H9 (cell line): ENCODE results near the gene FAM171A1. TPM values are rescaled to one million over a fixed set of nuclear protein-coding genes. Genes with fewer than 3 reads are reported as not detected.

Experiments used
- DNase-seq: peaks from one replicate; pipeline ENCODE4 v3.0.0-alpha.2; 2017
- H2AFZ ChIP-seq: one replicate; pipeline ENCODE4 v1.6.1; 2013; ENCODE audit warnings: mild to moderate bottlenecking, low read length, control low read depth, moderate library complexity
- H2AK5ac ChIP-seq: 2 replicates; pipeline ENCODE4 v1.6.1; 2013; ENCODE audit warnings: low read length, control low read depth, mixed read lengths; ENCODE audit not compliant: insufficient read length
- H2BK120ac ChIP-seq: one replicate; pipeline ENCODE4 v1.6.1; 2013; ENCODE audit warnings: low read depth, mild to moderate bottlenecking, low read length, control low read depth, inconsistent platforms; ENCODE audit not compliant: poor library complexity, severe bottlenecking
- H2BK12ac ChIP-seq: 2 replicates; pipeline ENCODE4 v1.6.1; 2013; ENCODE audit warnings: low read length, control low read depth, mixed read lengths, low read depth; ENCODE audit not compliant: insufficient read length
- H2BK15ac ChIP-seq: 2 replicates; pipeline ENCODE4 v1.6.1; 2013; ENCODE audit warnings: low read depth, low read length, control low read depth
- H2BK20ac ChIP-seq: one replicate; pipeline ENCODE4 v1.6.1; 2013; ENCODE audit warnings: low read depth, mild to moderate bottlenecking, low read length, control low read depth, inconsistent platforms; ENCODE audit not compliant: poor library complexity, severe bottlenecking
- H2BK5ac ChIP-seq: 2 replicates; pipeline ENCODE4 v1.6.1; 2013; ENCODE audit warnings: low read length, control low read depth, mixed read lengths; ENCODE audit not compliant: insufficient read length
- H3K14ac ChIP-seq: 2 replicates; pipeline ENCODE4 v1.6.1; 2013; ENCODE audit warnings: low read length, control low read depth; ENCODE audit not compliant: insufficient read depth
- H3K18ac ChIP-seq: 2 replicates; pipeline ENCODE4 v1.6.1; 2013; ENCODE audit warnings: low read depth, mild to moderate bottlenecking, mixed read lengths, low read length, control low read depth; ENCODE audit not compliant: insufficient read length
- H3K23ac ChIP-seq: 2 replicates; pipeline ENCODE4 v1.6.1; 2013; ENCODE audit warnings: low read length, control low read depth, mixed read lengths, low read depth; ENCODE audit not compliant: insufficient read length
- H3K23me2 ChIP-seq: 2 replicates; pipeline ENCODE4 v1.6.1; 2013; ENCODE audit warnings: low read depth, mild to moderate bottlenecking, mixed read lengths, low read length, control low read depth; ENCODE audit not compliant: insufficient read length, poor library complexity, severe bottlenecking
- H3K27ac ChIP-seq: 2 replicates; pipeline ENCODE4 v1.5.1; 2013; ENCODE audit warnings: low read length, control low read depth, mixed read lengths, low read depth; ENCODE audit not compliant: insufficient read length
- H3K27me3 ChIP-seq: 2 replicates; pipeline ENCODE4 v1.6.1; 2013; ENCODE audit warnings: low read length, control low read depth, inconsistent platforms; ENCODE audit not compliant: insufficient read depth
- H3K4ac ChIP-seq: 2 replicates; pipeline ENCODE4 v1.6.1; 2013; ENCODE audit warnings: low read depth, mild to moderate bottlenecking, control low read depth, inconsistent platforms, low read length, moderate library complexity
- H3K4me1 ChIP-seq: 2 replicates; pipeline ENCODE4 v1.6.1; 2013; ENCODE audit warnings: low read length, control low read depth, inconsistent platforms; ENCODE audit not compliant: insufficient read depth
- H3K4me2 ChIP-seq: 2 replicates; pipeline ENCODE4 v1.6.1; 2013; ENCODE audit warnings: low read length, control low read depth, mixed read lengths; ENCODE audit not compliant: insufficient read length, insufficient read depth
- H3K56ac ChIP-seq: 2 replicates; pipeline ENCODE4 v1.6.1; 2013; ENCODE audit warnings: low read depth, mild to moderate bottlenecking, mixed read lengths, low read length, control low read depth; ENCODE audit not compliant: insufficient read length
- H3K79me1 ChIP-seq: 2 replicates; pipeline ENCODE4 v1.6.1; 2013; ENCODE audit warnings: low read depth, mild to moderate bottlenecking, moderate library complexity, low read length, control low read depth, inconsistent platforms; ENCODE audit not compliant: insufficient read depth, poor library complexity, severe bottlenecking
- H3K79me2 ChIP-seq: 2 replicates; pipeline ENCODE4 v1.6.1; 2013; ENCODE audit warnings: low read length, control low read depth, inconsistent platforms; ENCODE audit not compliant: insufficient read depth
- H3K9ac ChIP-seq: 2 replicates; pipeline ENCODE4 v1.6.1; 2013; ENCODE audit warnings: low read length, control low read depth, mixed read lengths; ENCODE audit not compliant: insufficient read length; ENCODE audit errors: extremely low read depth
- H3K9me3 ChIP-seq: one replicate; pipeline ENCODE4 v1.6.1; 2013; ENCODE audit warnings: low read depth, low read length, inconsistent platforms; ENCODE audit not compliant: control insufficient read depth
- H3T11ph ChIP-seq: one replicate; pipeline ENCODE4 v1.6.1; 2013; ENCODE audit warnings: mild to moderate bottlenecking, low read length, control low read depth, inconsistent platforms
- H4K20me1 ChIP-seq: one replicate; pipeline ENCODE4 v1.6.1; 2013; ENCODE audit not compliant: control insufficient read depth, insufficient read length, insufficient read depth
- H4K5ac ChIP-seq: 2 replicates; pipeline ENCODE4 v1.6.1; 2013; ENCODE audit warnings: low read depth, mild to moderate bottlenecking, mixed read lengths, low read length, control low read depth; ENCODE audit not compliant: insufficient read length
- H4K8ac ChIP-seq: replicated peaks from 2 replicates; pipeline ENCODE4 v1.6.1; 2013; ENCODE audit warnings: low read length, control low read depth, mixed read lengths, low read depth; ENCODE audit not compliant: insufficient read length
- H4K91ac ChIP-seq: 2 replicates; pipeline ENCODE4 v1.6.1; 2013; ENCODE audit warnings: low read depth, mild to moderate bottlenecking, moderate library complexity, mixed read lengths, low read length, control low read depth; ENCODE audit not compliant: insufficient read length
- H3K27ac Mint-ChIP-seq, 3 experiments: 2 replicates in 2 of 3; 3 replicates in 1 of 3; pipeline ENCODE4 v1.8.0; 2020 to 2021; ENCODE audit warnings: mixed read lengths in 3 of 3, mild to moderate bottlenecking in 1 of 3, moderate library complexity in 1 of 3
- H3K27me3 Mint-ChIP-seq: 2 replicates; pipeline ENCODE4 v1.8.0; 2021; ENCODE audit warnings: low read depth, mild to moderate bottlenecking, moderate library complexity, mixed read lengths
- H3K36me3 Mint-ChIP-seq, 3 experiments: 2 replicates in 2 of 3; 3 replicates in 1 of 3; pipeline ENCODE4 v1.8.0; 2020 to 2021; ENCODE audit warnings: low read depth in 3 of 3, mixed read lengths in 3 of 3; ENCODE audit not compliant: insufficient read depth in 1 of 3
- H3K4me1 Mint-ChIP-seq, 2 experiments: 2 replicates each; pipeline ENCODE4 v1.8.0; 2020; ENCODE audit warnings: mixed read lengths in 2 of 2
- H3K4me3 Mint-ChIP-seq, 2 experiments: 2 replicates in 1 of 2; 3 replicates in 1 of 2; pipeline ENCODE4 v1.8.0; 2020 to 2021; ENCODE audit warnings: mild to moderate bottlenecking in 2 of 2, mixed read lengths in 2 of 2, moderate library complexity in 1 of 2
- H3K9me3 Mint-ChIP-seq, 2 experiments: 2 replicates in 1 of 2; 3 replicates in 1 of 2; pipeline ENCODE4 v1.8.0; 2020; ENCODE audit warnings: mild to moderate bottlenecking in 2 of 2, mixed read lengths in 2 of 2, moderate library complexity in 1 of 2
- CTCF ChIP-seq: fragments of 200-600 bp; sonication (generic); conservative IDR thresholded peaks from 3 replicates; pipeline ENCODE4 v1.8.0; 2021; ENCODE audit warnings: antibody characterized with exemption, mild to moderate bottlenecking
- WGBS: extraction: QIAGEN DNeasy Blood & Tissue Kit; methylation state at CpG from one replicate; pipeline ENCODE4 v1.1.7; 2013; ENCODE audit warnings: missing lambda C conversion rate, low lambda C conversion rate, mixed read lengths; ENCODE audit not compliant: insufficient read length; ENCODE audit errors: extremely low coverage; 5-methylcytosine and 5-hydroxymethylcytosine counted together
- total RNA-seq: library from RNA; stranded (reverse); gene quantifications from 2 replicates; pipeline ENCODE4 v1.2.1, GENCODE V29; 2021

The FAM171A1 gene
- total RNA-seq, 1 experiment from 2014 or later, result 37.4 TPM

DNA sequence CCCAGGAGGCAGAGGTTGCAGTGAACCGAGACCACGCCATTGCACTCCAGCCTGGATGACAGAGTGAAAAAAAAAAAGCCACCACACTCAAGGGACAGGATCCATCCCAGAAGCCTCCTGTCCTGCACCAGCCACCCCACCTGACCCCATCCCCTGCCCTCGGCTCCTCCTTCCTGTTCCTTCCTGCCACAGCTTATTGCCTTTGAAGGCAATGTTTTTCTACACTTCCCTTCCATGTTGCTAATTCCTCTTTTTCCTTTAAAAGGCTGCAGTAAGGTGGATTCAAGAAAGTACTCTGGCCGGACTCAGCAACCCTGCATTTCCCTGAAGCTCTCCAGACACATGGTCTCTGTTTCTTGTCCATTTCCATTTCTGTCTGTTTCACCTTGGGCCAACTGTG, 80.9 kb downstream of the FAM171A1 start:
- H2AK5ac ChIP-seq, result no peak overlapping the region
- H3K79me1 ChIP-seq, result peaks cover 3% of the 10 kb centered on the region
- no peak overlapping the region for H2BK20ac ChIP-seq
- no peaks in the 10 kb centered on the region for H4K20me1 ChIP-seq
- Mint-ChIP-seq H3K36me3 (no peaks in the 10 kb centered on the region), H3K27ac (peak overlapping the region; percentile 28 to 90 (median 42)), H3K9me3 (no peaks in the 10 kb centered on the region; a peak in 1 of 5 replicates), H3K4me1 (peaks cover 24 to 33% of the 10 kb centered on the region in 2 experiments), H3K4me3 (no peak overlapping the region), H3K27me3 (no peaks in the 10 kb centered on the region)
- DNase-seq, result no peak
- no peak overlapping the region for H3K4me2 ChIP-seq
- no peak overlapping the region for H3K23ac ChIP-seq
- H3T11ph ChIP-seq, result no peak overlapping the region
- no peak overlapping the region for H4K91ac ChIP-seq
- WGBS, result no CpG with 5 or more reads among the region's 4 CpGs
- H3K27ac ChIP-seq, result no peak overlapping the region
- no peak overlapping the region; the same call in 1 of the 2 replicates for H3K14ac ChIP-seq
- no peaks in the 10 kb centered on the region; the same call in 1 of the 2 replicates for H3K4me1 ChIP-seq
- no peak overlapping the region for H3K56ac ChIP-seq
- no peaks in the 10 kb centered on the region for H3K9me3 ChIP-seq
- no peaks in the 10 kb centered on the region for H3K27me3 ChIP-seq
- no peak overlapping the region for H4K5ac ChIP-seq
- H4K8ac ChIP-seq, result no peak overlapping the region
- no peak overlapping the region for H3K4ac ChIP-seq
- H2AFZ ChIP-seq, result no peak overlapping the region
- no peak overlapping the region for H2BK5ac ChIP-seq
- no peak overlapping the region for H2BK120ac ChIP-seq
- H3K9ac ChIP-seq, result no peak overlapping the region
- H3K18ac ChIP-seq, result no peak overlapping the region
- H2BK12ac ChIP-seq, result no peak overlapping the region
- no peak for TF ChIP-seq CTCF
- H3K23me2 ChIP-seq, result no peaks in the 10 kb centered on the region
- no peaks in the 10 kb centered on the region; the same call in 1 of the 2 replicates for H3K79me2 ChIP-seq
- no peak overlapping the region for H2BK15ac ChIP-seq
